Activated CD4-positive, CD25-positive, alpha-beta regulatory T cell treated with anti-CD3 and anti-CD28 coated beads, Interleukin-2, amount 50 U/mL, for 72 hours (primary cell): Measurements from ENCODE around the gene FRY.

Experiments used
- DNase-seq: peaks from one replicate; pipeline ENCODE4 v3.0.0; 2021

FRY gene

DNA sequence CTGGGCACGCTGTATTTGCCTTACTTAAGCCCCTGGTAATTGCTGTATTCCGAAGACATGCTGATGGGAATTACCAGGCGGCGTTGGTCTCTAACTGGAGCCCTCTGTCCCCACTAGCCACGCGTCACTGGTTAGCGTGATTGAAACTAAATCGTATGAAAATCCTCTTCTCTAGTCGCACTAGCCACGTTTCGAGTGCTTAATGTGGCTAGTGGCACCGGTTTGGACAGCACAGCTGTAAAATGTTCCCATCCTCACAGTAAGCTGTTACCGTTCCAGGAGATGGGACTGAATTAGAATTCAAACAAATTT, 284.4 kb downstream of the FRY start:
- no peak for DNase-seq

DNA sequence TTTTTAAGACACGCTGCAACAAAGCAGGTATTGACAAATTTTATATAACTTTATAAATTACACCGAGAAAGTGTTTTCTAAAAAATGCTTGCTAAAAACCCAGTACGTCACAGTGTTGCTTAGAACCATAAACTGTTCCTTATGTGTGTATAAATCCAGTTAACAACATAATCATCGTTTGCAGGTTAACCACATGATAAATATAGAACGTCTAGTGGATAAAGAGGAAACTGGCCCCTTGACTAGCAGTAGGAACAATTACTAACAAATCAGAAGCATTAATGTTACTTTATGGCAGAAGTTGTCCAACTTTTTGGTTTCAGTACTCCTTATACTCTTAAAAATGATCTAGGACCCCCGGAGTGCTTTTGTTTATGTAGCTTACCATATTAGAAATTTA, 284.9 kb downstream of the FRY start:
- no peak for DNase-seq

DNA sequence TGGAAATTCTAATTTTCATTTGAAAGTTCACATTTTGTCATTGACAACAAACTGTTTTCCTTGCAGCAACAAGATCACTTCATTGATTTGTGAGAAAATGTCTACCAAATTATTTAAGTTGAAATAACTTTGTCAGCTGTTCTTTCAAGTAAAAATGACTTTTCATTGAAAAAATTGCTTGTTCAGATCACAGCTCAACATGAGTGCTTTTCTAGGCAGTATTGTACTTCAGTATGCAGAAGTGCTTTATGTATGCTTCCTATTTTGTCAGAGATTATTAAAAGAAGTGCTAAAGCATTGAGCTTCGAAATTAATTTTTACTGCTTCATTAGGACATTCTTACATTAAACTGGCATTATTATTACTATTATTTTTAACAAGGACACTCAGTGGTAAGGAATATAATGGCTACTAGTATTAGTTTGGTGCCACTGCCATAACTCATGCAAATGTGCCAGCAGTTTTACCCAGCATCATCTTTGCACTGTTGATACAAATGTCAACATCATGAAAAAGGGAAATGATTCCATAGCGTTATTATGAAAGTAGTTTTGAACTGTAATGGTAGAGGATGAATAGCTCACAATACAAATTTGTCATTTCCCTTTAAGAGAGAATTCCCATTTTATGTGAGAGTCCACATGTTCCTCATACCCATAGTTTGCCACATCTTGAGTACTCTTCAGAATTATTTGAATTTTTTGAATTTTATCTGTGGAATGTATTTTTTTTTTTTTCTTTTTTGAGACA, 286.3 kb downstream of the FRY start:
- no peak for DNase-seq

DNA sequence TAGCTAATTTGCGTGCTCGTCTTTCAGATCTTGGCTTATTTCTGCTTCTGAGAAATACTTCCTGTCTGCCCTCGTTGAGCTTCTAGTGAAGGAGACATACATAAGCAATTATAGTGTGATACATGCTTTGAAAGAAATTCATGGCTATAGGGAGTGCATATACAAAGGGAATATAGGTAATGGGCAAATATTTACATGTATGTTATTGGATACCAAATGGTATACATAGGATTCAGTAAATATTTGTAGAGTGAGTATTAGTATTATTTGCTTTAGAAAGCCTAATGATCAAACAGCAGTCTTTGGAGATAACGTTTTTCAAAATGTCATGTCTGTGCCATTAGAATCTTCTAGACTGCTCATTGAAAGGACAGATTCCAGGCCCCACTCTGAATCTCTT, 289.0 kb downstream of the FRY start:
- DNase-seq = no peak

DNA sequence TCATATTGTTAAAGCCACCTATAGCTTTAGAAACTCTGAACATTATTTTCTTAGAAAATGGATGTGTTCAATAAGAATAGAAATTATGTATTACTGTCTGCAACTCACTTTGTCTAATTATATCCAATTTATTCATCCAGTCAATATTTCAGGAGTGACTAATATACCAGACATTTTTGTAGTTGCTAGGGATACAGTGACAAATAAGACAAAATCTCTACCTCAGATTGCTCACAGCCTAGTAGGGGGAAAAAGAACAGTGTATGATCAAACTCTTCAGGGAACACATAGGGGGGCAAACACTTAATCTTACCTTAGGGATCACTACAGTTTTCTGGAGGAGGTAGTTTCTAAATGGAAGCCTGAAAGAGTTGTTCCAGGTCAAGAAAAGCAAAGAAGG, 292.3 kb downstream of the FRY start:
- DNase-seq = no peak

DNA sequence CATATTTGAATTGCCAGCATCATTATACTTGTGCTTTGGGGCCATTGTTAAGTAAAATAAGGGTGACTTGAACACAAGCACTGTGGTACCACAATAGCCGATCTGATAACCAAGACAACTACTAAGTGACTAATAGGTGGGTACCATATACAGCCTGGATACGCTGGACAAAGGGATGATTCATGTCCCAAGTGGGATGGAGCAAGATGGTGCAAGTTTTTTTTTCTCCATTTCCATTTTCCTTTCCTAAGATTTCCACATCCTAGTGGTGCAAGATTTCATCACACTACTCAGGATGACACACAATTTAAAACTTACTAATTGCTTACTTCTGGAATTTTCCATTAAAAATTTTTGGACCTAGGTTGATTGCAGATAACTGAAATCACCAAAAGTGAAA, 298.9 kb downstream of the FRY start:
- no peak for DNase-seq

DNA sequence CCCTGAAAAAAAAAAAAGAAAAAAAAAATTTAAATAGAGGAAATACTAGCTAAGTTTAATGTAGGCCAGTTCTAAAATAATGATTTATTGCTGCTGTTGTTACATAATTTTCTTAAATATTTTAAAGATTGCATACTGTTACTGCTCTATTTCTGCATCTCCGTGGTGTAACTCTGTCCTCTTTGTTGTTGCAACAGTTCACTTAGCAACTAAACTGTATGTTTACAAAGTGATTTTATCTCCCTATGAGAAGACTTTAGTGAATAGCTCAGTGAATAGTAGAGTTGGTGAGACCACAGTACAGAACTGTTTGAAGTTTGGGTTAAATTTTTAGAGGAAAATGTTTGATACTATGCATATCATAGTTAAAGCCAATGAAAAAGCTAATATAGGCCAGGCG, 303.1 kb downstream of the FRY start:
- DNase-seq = no peak

DNA sequence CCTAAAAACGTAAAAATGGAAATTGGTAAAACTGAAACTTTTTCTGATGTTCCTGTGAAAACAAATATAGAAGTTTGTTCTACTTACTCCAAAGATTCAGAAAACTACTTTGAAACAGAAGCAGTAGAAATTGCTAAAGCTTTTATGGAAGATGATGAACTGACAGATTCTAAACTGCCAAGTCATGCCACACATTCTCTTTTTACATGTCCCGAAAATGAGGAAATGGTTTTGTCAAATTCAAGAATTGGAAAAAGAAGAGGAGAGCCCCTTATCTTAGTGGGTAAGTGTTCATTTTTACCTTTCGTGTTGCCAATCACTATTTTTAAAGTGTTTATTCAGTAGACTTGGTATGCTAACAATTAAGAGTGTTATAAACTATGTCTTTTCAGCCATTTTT, 309.3 kb downstream of the FRY start:
- DNase-seq = no peak

DNA sequence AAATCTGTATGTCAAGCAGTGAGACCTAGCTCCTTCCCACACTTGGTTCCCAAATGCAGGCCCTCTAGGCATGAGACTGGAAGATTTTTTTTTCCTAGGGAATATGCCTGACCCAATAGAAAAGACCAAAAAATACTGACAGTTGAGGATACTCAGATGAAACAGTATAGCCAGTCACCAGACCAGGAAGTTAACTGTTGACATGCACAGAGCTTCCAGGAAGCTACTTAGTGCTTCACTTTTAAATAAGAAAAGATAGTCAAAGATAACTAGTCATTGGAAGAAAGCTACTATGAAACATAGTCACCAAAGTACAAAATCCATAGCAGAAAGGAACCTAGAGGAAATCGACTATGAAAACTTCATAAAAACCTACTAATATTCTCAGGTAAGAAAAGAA, 316.1 kb downstream of the FRY start:
- no peak for DNase-seq
